ENCODE data around the gene BDKRB2. TPM values are rescaled to one million over a fixed set of nuclear protein-coding genes. Genes with fewer than 3 reads are reported as not detected.

The BDKRB2 gene
- total RNA-seq, 1 donor from 2014 or later = not detected

DNA sequence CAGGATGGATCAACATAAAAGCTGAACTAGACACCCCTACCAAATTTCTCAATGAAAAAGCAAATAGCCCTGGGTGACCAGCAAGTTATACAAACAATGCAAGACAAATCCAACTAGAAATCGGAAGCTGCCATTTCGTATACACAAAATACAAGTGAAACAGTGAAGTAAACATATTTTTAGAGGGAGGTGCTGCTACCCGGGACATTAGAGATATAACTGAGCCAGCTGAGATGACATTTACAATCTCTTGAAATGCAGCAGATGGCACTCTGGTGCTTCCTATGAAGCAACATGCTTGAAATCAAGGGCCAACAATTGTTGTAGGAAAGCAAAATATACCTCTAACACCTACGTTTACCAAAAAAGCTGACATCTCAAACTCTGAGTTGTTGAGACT, 76.8 kb downstream of the BDKRB2 start:
- intact Hi-C loops (cut with micrococcal nuclease) = no loop called here
- TF ChIP-seq, protein P1, sequence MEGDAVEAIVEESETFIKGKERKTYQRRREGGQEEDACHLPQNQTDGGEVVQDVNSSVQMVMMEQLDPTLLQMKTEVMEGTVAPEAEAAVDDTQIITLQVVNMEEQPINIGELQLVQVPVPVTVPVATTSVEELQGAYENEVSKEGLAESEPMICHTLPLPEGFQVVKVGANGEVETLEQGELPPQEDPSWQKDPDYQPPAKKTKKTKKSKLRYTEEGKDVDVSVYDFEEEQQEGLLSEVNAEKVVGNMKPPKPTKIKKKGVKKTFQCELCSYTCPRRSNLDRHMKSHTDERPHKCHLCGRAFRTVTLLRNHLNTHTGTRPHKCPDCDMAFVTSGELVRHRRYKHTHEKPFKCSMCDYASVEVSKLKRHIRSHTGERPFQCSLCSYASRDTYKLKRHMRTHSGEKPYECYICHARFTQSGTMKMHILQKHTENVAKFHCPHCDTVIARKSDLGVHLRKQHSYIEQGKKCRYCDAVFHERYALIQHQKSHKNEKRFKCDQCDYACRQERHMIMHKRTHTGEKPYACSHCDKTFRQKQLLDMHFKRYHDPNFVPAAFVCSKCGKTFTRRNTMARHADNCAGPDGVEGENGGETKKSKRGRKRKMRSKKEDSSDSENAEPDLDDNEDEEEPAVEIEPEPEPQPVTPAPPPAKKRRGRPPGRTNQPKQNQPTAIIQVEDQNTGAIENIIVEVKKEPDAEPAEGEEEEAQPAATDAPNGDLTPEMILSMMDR (IDR thresholded peaks at IDR 0.05) = no peak
- ChIA-PET POLR2A (no interaction called here), CTCF (no interaction called here)
- DNase-seq (no peak), ATAC-seq (ENCODE audit: low read depth) (no peak)
- Mint-ChIP-seq H3K4me3 (no peak overlapping the region), H3K4me1 (no peaks in the 10 kb centered on the region), H3K27me3 (no peaks in the 10 kb centered on the region), H3K9me3 (peaks cover 3% of the 10 kb centered on the region), H3K36me3 (ENCODE audit: low read depth) (peaks cover 36% of the 10 kb centered on the region), H3K27ac (no peak overlapping the region)

DNA sequence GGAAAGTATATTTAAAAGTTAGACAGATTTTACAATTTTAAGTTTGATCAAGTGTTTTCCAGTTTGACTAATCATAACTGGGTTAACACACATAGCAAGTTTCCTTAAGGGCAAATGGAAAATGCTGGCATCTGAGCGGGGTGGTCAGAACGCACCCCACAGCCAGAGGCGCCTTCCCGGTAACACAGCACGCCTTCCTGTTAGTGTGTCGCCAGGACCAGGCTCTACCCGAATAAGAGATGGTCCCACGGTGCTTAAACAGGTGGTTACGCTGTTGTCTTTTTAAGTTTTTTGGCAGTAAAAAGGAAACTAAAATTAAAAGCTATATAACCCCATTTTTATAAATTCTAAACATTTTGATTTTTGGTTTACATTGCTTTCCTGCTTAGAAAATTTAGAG, 79.4 kb downstream of the BDKRB2 start:
- TF ChIP-seq, protein P1 (IDR thresholded peaks at IDR 0.05) = no peak
- H3K27me3 Mint-ChIP-seq = no peaks in the 10 kb centered on the region
- H3K36me3 Mint-ChIP-seq (ENCODE audit: low read depth) = peaks cover 56% of the 10 kb centered on the region
- ChIA-PET POLR2A (no interaction called here), CTCF (no interaction called here)
- intact Hi-C loops (cut with micrococcal nuclease) = no loop called here
- no peaks in the 10 kb centered on the region for H3K9me3 Mint-ChIP-seq
- no peak for DNase-seq
- H3K4me1 Mint-ChIP-seq = no peaks in the 10 kb centered on the region
- H3K27ac Mint-ChIP-seq = no peak overlapping the region
- no peak overlapping the region for H3K4me3 Mint-ChIP-seq
- no peak for ATAC-seq (ENCODE audit: low read depth)

DNA sequence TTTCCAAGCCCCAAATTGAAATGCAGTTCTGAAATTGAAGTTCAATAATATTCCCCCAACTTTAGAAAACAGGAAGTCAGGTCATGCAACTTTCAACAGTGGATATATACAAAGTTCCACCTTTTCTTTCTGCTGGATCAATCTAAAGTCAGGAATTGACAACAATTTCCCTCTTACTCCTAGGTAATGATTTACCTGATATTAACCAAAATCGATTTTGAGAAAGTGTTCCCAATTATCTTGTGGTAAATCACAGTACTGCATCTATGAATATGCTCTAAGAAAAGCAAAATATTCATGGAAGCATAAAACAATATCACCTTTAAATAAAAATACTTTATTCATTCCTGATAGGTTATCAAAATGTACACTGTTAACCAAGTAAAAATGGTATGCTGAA, 79.8 kb downstream of the BDKRB2 start:
- H3K27me3 Mint-ChIP-seq = no peaks in the 10 kb centered on the region
- no peak overlapping the region for H3K4me3 Mint-ChIP-seq
- CTCF ChIA-PET = no interaction called here
- TF ChIP-seq, protein P1 (IDR thresholded peaks at IDR 0.05) = no peak
- POLR2A ChIA-PET = no interaction called here
- intact Hi-C loops (cut with micrococcal nuclease) = no loop called here
- ATAC-seq (ENCODE audit: low read depth) (no peak), DNase-seq (no peak)
- no peaks in the 10 kb centered on the region for H3K9me3 Mint-ChIP-seq
- H3K4me1 Mint-ChIP-seq = no peaks in the 10 kb centered on the region
- H3K27ac Mint-ChIP-seq = no peak overlapping the region
- peaks cover 59% of the 10 kb centered on the region for H3K36me3 Mint-ChIP-seq (ENCODE audit: low read depth)

DNA sequence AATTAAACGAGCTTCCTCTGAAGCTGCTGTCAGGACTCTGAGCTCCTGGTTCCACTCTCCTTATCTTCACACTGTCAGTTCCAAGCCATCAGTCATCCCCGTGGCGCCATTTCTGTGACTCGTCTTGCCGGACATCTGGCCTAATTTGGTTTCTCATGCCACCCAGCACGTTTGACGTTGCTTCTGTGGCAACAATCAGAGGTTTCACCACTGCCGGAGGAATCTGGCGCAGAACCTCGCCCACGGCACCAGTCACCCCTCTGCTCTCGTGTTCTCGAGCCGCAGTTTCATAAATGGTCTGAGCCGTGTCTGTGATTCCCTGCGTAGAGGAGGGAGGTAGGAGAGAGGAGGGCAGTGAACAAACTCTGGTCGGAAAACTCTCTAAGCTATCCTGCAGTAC, 81.0 kb downstream of the BDKRB2 start:
- no peak for ATAC-seq (ENCODE audit: low read depth)
- H3K27ac Mint-ChIP-seq = no peak overlapping the region
- intact Hi-C loops (cut with micrococcal nuclease) = no loop called here
- TF ChIP-seq, protein P1 (IDR thresholded peaks at IDR 0.05) = no peak
- H3K4me3 Mint-ChIP-seq = no peak overlapping the region
- no peaks in the 10 kb centered on the region for H3K9me3 Mint-ChIP-seq
- DNase-seq = no peak
- POLR2A ChIA-PET = no interaction called here
- H3K36me3 Mint-ChIP-seq (ENCODE audit: low read depth) = peaks cover 69% of the 10 kb centered on the region
- CTCF ChIA-PET = interaction anchor here (1.9 kb wide), 1 partner anchor 12 kb away, joined by 7 read pairs; no protein-coding TSS in a partner anchor
- H3K27me3 Mint-ChIP-seq = no peaks in the 10 kb centered on the region
- H3K4me1 Mint-ChIP-seq = no peaks in the 10 kb centered on the region

DNA sequence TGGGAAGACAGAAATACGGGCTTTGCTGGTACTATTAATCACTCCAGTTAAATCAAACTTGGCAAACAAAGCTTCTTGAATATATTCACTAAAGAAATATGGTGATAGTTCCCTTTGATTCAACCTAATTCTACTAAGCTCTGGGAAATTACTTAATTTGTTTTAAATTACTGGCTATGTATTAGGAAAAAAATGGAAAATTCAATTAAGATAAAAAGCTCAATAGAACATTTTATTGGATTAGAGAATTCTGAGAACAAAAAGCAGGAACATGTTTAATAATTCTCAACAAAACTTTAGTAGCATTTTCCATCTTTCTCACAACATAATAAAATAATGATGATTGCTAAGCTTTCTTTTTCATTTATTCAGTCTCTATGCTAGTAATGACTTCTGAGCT, 81.6 kb downstream of the BDKRB2 start:
- Mint-ChIP-seq H3K9me3 (no peaks in the 10 kb centered on the region), H3K27me3 (no peaks in the 10 kb centered on the region), H3K36me3 (ENCODE audit: low read depth) (peaks cover 71% of the 10 kb centered on the region), H3K4me3 (no peak overlapping the region), H3K27ac (no peak overlapping the region), H3K4me1 (no peaks in the 10 kb centered on the region)
- ChIA-PET CTCF (interaction anchor here (1.9 kb wide), 1 partner anchor 12 kb away, joined by 7 read pairs; no protein-coding TSS in a partner anchor), POLR2A (no interaction called here)
- no peak for DNase-seq
- intact Hi-C loops (cut with micrococcal nuclease) = no loop called here
- TF ChIP-seq, protein P1 (IDR thresholded peaks at IDR 0.05) = no peak
- ATAC-seq (ENCODE audit: low read depth) = no peak

Measured in activated B cell treated with CpG ODN at 0.5 μM for 24 hours (primary cell).